ENCODE results near the gene ITIH6. TPM values are rescaled to one million over a fixed set of nuclear protein-coding genes. Genes with fewer than 3 reads are reported as not detected.

The ITIH6 gene
- total RNA-seq, 1 donor from 2014 or later, result not detected

DNA sequence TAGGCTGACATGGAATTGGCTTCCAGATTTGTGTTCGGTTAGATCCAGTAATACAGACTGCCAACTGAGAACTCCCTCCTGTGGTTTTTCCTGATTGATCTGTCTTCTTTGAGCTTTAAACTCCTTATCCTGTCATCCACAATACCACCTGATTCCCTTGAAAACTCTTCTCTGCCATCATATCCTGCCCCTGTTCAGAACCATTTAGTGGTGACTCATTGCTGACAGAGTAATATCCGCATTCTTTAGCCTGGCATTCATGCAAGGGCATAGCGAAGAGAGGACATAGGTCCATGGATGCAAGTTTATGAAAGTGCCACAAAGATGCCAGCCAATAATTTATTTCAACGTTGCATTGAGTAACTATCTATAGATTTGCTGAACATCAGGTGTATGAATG lies 76.6 kb downstream of the ITIH6 start:
- no peaks in the 10 kb centered on the region for H3K27me3 ChIP-seq (ENCODE audit: low read depth)
- TF ChIP-seq, protein P1, sequence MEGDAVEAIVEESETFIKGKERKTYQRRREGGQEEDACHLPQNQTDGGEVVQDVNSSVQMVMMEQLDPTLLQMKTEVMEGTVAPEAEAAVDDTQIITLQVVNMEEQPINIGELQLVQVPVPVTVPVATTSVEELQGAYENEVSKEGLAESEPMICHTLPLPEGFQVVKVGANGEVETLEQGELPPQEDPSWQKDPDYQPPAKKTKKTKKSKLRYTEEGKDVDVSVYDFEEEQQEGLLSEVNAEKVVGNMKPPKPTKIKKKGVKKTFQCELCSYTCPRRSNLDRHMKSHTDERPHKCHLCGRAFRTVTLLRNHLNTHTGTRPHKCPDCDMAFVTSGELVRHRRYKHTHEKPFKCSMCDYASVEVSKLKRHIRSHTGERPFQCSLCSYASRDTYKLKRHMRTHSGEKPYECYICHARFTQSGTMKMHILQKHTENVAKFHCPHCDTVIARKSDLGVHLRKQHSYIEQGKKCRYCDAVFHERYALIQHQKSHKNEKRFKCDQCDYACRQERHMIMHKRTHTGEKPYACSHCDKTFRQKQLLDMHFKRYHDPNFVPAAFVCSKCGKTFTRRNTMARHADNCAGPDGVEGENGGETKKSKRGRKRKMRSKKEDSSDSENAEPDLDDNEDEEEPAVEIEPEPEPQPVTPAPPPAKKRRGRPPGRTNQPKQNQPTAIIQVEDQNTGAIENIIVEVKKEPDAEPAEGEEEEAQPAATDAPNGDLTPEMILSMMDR (IDR thresholded peaks at IDR 0.05; ENCODE audit: borderline replicate concordance), result no peak
- H3K36me3 ChIP-seq, result no peaks in the 10 kb centered on the region
- no peaks in the 10 kb centered on the region for H3K4me1 ChIP-seq
- H3K4me3 ChIP-seq, result no peak overlapping the region
- H3K9me3 ChIP-seq (replicated peaks), result no peaks in the 10 kb centered on the region
- no peak overlapping the region for H3K27ac ChIP-seq (replicated peaks)
- no peak for DNase-seq
- intact Hi-C loops (cut with micrococcal nuclease), result no loop called here

DNA sequence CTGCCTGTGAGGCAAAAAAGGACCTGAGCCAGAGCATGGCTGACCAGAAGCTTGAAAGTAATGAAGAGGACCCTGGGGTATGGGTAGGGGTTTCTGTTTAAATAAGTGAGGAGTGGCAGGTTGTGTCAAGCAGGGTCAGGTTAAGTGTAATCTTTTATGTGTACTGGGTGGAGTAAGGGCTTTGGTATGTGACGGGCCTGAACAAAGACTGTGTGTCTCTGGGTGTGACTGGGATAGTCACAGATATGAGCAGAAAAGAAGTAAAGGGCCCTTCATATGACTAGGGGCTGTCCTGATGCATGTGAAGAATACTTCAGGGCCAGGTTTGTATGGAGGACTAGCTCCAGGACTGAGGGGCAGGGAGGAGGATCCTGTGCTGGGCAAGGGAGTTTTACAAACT lies 82.4 kb downstream of the ITIH6 start:
- no peaks in the 10 kb centered on the region for H3K4me1 ChIP-seq
- H3K27ac ChIP-seq (replicated peaks), result no peak overlapping the region
- H3K27me3 ChIP-seq (ENCODE audit: low read depth), result no peaks in the 10 kb centered on the region
- TF ChIP-seq, protein P1 (IDR thresholded peaks at IDR 0.05; ENCODE audit: borderline replicate concordance), result no peak
- H3K36me3 ChIP-seq, result no peaks in the 10 kb centered on the region
- no peak for DNase-seq
- intact Hi-C loops (cut with micrococcal nuclease), result no loop called here
- H3K9me3 ChIP-seq (replicated peaks), result no peaks in the 10 kb centered on the region
- H3K4me3 ChIP-seq, result no peak overlapping the region

DNA sequence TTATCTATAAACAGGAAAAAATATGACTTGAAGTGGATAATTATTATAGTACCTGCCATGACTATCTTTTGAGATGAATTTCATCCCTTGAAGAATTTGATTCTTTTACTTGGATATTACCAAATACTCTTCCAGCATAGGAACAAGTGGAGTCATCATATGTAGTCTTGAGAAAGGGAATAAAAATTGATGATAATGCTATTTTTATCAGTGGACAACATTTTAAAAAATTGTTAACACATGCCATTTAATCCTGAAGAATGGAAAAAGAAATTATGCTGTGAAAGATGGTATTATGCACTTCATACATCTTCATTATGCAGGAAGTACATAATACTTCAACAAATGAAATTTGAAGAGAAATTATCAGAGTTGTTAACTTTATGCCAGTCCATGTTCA lies 83.6 kb downstream of the ITIH6 start:
- no peak for DNase-seq
- no peak overlapping the region for H3K4me3 ChIP-seq
- intact Hi-C loops (cut with micrococcal nuclease), result no loop called here

DNA sequence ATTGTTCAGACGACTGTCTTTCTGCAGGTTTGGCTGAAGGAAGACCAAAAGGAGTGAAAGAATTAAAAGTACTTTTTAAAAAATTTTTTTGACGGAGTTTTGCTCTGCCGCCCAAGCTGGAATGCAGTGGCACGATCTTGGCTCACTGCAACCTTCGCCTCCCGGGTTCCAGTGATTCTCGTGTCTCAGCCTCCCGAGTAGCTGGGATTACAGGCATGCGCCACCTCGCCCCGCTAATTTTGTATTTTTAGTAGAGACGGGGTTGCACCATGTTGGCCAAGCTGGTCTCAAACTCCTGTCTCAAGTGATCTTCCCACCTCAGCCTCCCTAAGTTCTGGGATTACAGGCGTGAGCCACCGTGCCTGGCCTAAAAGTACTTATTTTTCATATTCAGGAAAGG lies 86.3 kb downstream of the ITIH6 start:
- Histone ChIP-seq H3K27me3 (ENCODE audit: low read depth) (no peaks in the 10 kb centered on the region), H3K9me3 (replicated peaks) (no peaks in the 10 kb centered on the region), H3K36me3 (no peaks in the 10 kb centered on the region), H3K4me3 (no peak overlapping the region), H3K27ac (replicated peaks) (no peak overlapping the region), H3K4me1 (no peaks in the 10 kb centered on the region)
- TF ChIP-seq, protein P1 (IDR thresholded peaks at IDR 0.05; ENCODE audit: borderline replicate concordance), result no peak
- DNase-seq, result no peak
- intact Hi-C loops (cut with micrococcal nuclease), result no loop called here

More for the DNA sequence above, 83.6 kb downstream of the ITIH6 start:
- H3K27me3 ChIP-seq (ENCODE audit: low read depth), result no peaks in the 10 kb centered on the region
- no peaks in the 10 kb centered on the region for H3K36me3 ChIP-seq
- H3K4me1 ChIP-seq, result no peaks in the 10 kb centered on the region
- no peaks in the 10 kb centered on the region for H3K9me3 ChIP-seq (replicated peaks)
- H3K27ac ChIP-seq (replicated peaks), result no peak overlapping the region
- TF ChIP-seq, protein P1 (IDR thresholded peaks at IDR 0.05; ENCODE audit: borderline replicate concordance), result no peak

DNA sequence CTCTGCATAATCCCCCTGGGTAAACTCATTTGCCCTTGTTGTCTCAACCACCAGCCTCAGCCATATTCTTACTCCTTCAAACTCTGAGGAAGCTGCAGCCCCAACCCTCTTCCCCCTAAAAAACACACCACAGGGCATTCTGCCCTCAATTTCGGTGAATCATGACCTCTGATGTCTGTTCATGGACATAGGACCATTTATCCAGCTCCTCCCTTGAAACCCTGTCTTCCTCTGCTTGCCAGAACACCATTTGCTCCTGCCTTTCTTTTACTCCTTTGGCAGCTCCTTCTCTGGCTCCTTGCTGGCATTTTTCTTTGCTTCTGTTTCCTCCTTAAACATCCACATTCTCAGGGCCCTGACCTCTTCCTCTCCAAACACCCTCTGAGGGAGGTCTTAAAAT lies 87.1 kb downstream of the ITIH6 start:
- TF ChIP-seq, protein P1 (IDR thresholded peaks at IDR 0.05; ENCODE audit: borderline replicate concordance), result no peak
- H3K36me3 ChIP-seq, result no peaks in the 10 kb centered on the region

DNA sequence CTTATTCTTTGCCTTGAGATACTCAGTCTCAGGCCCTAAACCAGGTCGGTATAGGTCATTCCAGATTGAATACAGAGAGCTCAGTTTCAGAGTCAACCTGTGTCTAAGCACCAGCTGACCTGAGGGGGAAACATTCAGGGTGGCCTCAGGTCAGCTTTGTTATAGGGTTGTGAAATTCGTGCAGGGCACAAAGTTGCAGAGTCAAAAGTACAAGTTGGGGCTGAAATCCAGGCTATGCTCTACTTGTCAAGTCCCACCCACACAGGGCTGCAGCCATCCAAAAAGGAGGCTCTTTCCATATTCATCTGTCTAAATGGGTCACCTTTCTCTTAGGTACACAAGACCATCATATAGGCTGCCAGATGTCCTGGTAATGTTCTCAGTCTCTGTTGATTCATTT lies 89.7 kb downstream of the ITIH6 start:
- Histone ChIP-seq H3K4me1 (no peaks in the 10 kb centered on the region), H3K9me3 (replicated peaks) (no peaks in the 10 kb centered on the region), H3K27ac (replicated peaks) (no peak overlapping the region), H3K4me3 (no peak overlapping the region), H3K27me3 (ENCODE audit: low read depth) (no peaks in the 10 kb centered on the region), H3K36me3 (no peaks in the 10 kb centered on the region)
- TF ChIP-seq, protein P1 (IDR thresholded peaks at IDR 0.05; ENCODE audit: borderline replicate concordance), result no peak
- intact Hi-C loops (cut with micrococcal nuclease), result no loop called here
- no peak for DNase-seq

More for the DNA sequence above, 87.1 kb downstream of the ITIH6 start:
- intact Hi-C loops (cut with micrococcal nuclease), result no loop called here
- Histone ChIP-seq H3K4me1 (no peaks in the 10 kb centered on the region), H3K27ac (replicated peaks) (no peak overlapping the region), H3K27me3 (ENCODE audit: low read depth) (no peaks in the 10 kb centered on the region), H3K4me3 (no peak overlapping the region), H3K9me3 (replicated peaks) (no peaks in the 10 kb centered on the region)
- no peak for DNase-seq

All from left ventricle myocardium inferior (tissue), 1 donor.